HUES6 (cell line): ENCODE data around the gene SH2D6.
"Not testable (repeated sequence)": the region's sequence is repeated elsewhere in the genome, so short reads cannot be mapped to it uniquely, and the experiment has no call there.

Experiments used
- H3K27ac ChIP-seq: 2 replicates; pipeline ENCODE4 v1.7.0; 2013; ENCODE audit warnings: low read depth, mild to moderate bottlenecking, low read length, inconsistent platforms
- H3K27me3 ChIP-seq: 2 replicates; pipeline ENCODE4 v1.6.1; 2013; ENCODE audit warnings: low read length; ENCODE audit not compliant: control insufficient read depth, insufficient read depth
- H3K36me3 ChIP-seq: 2 replicates; pipeline ENCODE4 v1.6.1; 2013; ENCODE audit warnings: low read length; ENCODE audit not compliant: control insufficient read depth, insufficient read depth
- H3K4me1 ChIP-seq: 2 replicates; pipeline ENCODE4 v1.6.1; 2013; ENCODE audit warnings: low read length; ENCODE audit not compliant: control insufficient read depth, insufficient read depth
- H3K4me3 ChIP-seq: 2 replicates; pipeline ENCODE4 v1.5.1; 2013; ENCODE audit warnings: low read depth, low read length
- H3K9ac ChIP-seq: one replicate; pipeline ENCODE4 v1.6.1; 2013; ENCODE audit warnings: mild to moderate bottlenecking, low read length
- H3K9me3 ChIP-seq: 2 replicates; pipeline ENCODE4 v1.6.1; 2013; ENCODE audit warnings: low read depth, low read length; ENCODE audit not compliant: control insufficient read depth, insufficient read depth

SH2D6 gene

DNA sequence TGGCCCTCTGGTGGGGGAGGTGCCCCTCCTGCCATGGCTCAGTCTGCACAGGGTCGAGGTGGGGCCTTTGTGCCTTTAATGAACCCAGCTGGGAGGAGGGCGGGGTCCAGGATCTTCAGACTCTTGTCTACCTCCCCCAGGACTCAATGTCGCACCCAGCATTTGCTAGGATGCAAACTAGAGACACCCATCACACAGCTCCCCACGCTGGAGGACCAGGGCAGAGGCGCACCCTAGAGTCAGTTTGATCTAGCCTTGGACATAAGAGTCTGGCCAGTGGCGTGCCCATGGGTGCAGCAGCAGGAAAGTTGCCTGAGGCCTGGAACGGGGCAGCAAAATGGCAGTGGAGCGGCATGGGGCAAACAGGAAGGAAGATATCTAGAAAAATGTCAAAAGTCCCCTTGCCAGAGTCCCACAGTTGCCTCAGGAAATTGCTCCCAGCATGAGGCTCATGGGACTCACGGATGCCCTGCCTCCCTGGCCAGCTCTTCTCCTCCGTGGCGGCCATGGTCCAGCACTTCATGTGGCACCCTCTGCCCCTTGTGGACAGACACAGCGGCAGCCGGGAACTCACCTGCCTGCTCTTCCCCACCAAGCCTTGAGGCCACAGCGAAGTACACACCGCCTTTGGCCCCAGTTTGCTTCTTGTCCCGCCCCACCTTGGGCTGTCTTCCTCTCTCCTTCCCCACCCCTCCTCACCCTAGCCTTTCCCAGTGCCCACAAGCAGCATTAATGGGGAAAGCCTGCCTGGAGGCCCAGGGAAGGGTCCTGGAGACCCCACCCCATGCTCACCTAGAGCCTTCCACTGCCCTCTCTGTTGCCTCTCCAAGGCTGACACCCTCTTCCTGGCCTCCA lies 17.7 kb downstream of the SH2D6 start:
- Histone ChIP-seq H3K36me3 (no peaks in the 10 kb centered on the region), H3K4me3 (no peak overlapping the region), H3K27ac (no peak overlapping the region), H3K4me1 (peaks cover 58% of the 10 kb centered on the region), H3K27me3 (peaks cover 7% of the 10 kb centered on the region; the same call in 1 of the 2 replicates), H3K9ac (peak overlapping the region; percentile 70), H3K9me3 (no peaks in the 10 kb centered on the region)

- Histone ChIP-seq H3K27ac (peak overlapping the region; percentile 93; the same call in 1 of the 2 replicates), H3K9ac (peak overlapping the region; percentile 70), H3K4me3 (peak overlapping the region; percentile 60; the same call in 1 of the 2 replicates), H3K9me3 (no peaks in the 10 kb centered on the region), H3K36me3 (no peaks in the 10 kb centered on the region), H3K27me3 (peaks cover 7% of the 10 kb centered on the region; the same call in 1 of the 2 replicates), H3K4me1 (peaks cover 51% of the 10 kb centered on the region)
These were observed 18.4 kb downstream of the SH2D6 start for GRCh38 chr2:85436836-85437487.

DNA sequence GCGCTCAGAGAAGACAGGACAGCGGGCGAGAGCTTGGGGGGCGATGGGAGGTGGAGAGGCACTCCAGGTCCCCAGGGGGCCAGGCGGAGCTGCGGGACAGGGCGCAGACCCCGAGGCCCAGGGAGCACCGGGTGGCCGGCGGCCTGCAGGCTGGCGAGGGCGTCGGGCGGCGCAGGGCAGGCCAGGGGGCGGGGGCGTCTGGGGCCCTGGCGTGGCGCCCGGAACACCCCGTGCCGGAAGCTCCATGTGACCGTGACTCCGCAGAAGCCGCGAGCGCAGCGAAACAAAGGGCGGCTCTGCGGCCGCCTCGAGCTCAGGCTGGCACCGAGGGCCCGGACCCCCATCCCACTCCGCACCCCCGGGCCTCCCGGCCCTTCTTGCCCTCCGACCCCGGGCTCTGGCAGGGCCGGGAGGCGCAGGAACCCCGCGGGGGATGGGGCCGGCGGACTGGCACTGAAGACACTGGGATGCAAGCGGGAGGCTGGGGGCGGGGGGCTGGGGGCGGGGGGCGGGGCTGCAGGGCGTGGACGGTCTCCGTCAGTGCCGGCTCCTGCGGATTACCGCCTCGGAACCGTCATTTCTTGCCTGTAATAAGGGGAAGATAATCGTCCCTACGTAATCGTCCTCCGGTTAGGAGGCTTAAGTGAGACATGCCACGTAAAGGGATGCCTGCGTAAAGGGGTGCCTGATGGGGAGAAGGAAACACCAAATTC lies 19.1 kb downstream of the SH2D6 start:
- peak overlapping the region; percentile 70 for H3K9ac ChIP-seq
- peaks cover 50% of the 10 kb centered on the region for H3K4me1 ChIP-seq
- peak overlapping the region; percentile 60 for H3K4me3 ChIP-seq
- H3K27me3 ChIP-seq = peaks cover 7% of the 10 kb centered on the region; the same call in 1 of the 2 replicates
- no peaks in the 10 kb centered on the region for H3K36me3 ChIP-seq
- H3K27ac ChIP-seq = peak overlapping the region; percentile 93; the same call in 1 of the 2 replicates
- no peaks in the 10 kb centered on the region for H3K9me3 ChIP-seq

GRCh38 chr2:85438201-85439024 lies 19.9 kb downstream of the SH2D6 start:
- peak overlapping the region; percentile 74 for H3K9ac ChIP-seq
- H3K4me3 ChIP-seq = peak overlapping the region; percentile 60
- no peaks in the 10 kb centered on the region for H3K36me3 ChIP-seq
- H3K27me3 ChIP-seq = peaks cover 7% of the 10 kb centered on the region; the same call in 1 of the 2 replicates
- H3K27ac ChIP-seq = peak overlapping the region; percentile 93; the same call in 1 of the 2 replicates
- H3K9me3 ChIP-seq = no peaks in the 10 kb centered on the region
- peaks cover 47% of the 10 kb centered on the region for H3K4me1 ChIP-seq

DNA sequence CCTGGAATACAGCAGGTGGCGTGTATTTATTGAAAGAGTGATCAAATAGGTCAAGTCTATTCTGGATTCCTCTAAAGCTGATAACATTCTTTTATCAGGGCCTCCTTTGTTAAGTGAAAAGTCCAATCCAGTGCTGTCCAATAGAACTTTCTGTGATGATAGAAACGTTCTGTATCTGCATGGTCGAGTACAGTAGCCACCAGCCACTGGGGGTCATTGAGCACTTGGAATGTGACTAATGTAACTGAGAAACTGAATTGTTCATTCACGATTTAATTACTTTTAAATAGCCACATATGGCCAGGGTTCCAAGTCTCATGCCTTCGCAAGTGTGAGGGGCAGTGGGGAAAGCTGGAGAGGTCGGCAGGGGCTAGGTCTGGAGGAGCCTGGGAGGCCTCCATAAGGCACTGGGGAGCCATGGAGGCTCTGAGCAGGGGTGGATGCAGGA lies 20.5 kb downstream of the SH2D6 start:
- no peak overlapping the region for H3K9ac ChIP-seq
- H3K27me3 ChIP-seq = peaks cover 7% of the 10 kb centered on the region; the same call in 1 of the 2 replicates
- no peaks in the 10 kb centered on the region for H3K36me3 ChIP-seq
- no peaks in the 10 kb centered on the region for H3K9me3 ChIP-seq
- H3K27ac ChIP-seq = no peak overlapping the region
- H3K4me1 ChIP-seq = peaks cover 40% of the 10 kb centered on the region
- H3K4me3 ChIP-seq = no peak overlapping the region

GRCh38 chr2:85439569-85439968 lies 21.1 kb downstream of the SH2D6 start:
- H3K4me1 ChIP-seq = peaks cover 40% of the 10 kb centered on the region
- H3K9ac ChIP-seq, H3K27me3 ChIP-seq, H3K4me3 ChIP-seq, H3K27ac ChIP-seq, H3K36me3 ChIP-seq, H3K9me3 ChIP-seq: not testable (repeated sequence)

DNA sequence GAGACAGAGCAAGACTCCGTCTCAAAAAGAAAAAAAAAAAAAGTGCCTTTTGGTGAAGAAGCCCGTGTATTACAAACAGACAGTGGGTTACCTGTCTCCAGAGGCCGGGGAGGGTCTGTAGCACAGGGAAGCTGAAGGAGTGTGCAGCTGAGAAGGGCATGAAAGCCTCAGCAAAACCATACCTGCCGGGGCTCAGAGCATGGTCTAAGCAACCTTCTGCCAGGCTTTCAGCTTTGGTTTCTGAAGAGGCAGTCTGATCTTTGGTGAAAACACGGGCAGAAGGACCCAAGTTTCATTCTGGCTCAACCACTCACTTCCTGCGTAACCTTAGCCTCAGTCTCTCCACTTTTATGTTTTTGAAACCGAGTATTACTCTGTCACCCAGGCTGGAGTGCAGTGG lies 21.5 kb downstream of the SH2D6 start:
- Histone ChIP-seq H3K27me3 (peaks cover 7% of the 10 kb centered on the region; the same call in 1 of the 2 replicates), H3K27ac (no peak overlapping the region), H3K36me3 (no peaks in the 10 kb centered on the region), H3K9me3 (no peaks in the 10 kb centered on the region), H3K4me1 (peaks cover 40% of the 10 kb centered on the region), H3K9ac (no peak overlapping the region), H3K4me3 (no peak overlapping the region)

- H3K4me3 ChIP-seq = no peak overlapping the region
- no peaks in the 10 kb centered on the region for H3K36me3 ChIP-seq
- H3K9me3 ChIP-seq = no peaks in the 10 kb centered on the region
- no peak overlapping the region for H3K27ac ChIP-seq
- H3K9ac ChIP-seq = no peak overlapping the region
- H3K4me1 ChIP-seq = peaks cover 33% of the 10 kb centered on the region
- H3K27me3 ChIP-seq = peaks cover 7% of the 10 kb centered on the region; the same call in 1 of the 2 replicates
These were observed 22.2 kb downstream of the SH2D6 start for GRCh38 chr2:85440729-85441128.

GRCh38 chr2:85441864-85442263 lies 23.4 kb downstream of the SH2D6 start:
- Histone ChIP-seq H3K9me3 (no peaks in the 10 kb centered on the region), H3K4me3 (no peak overlapping the region), H3K27ac (no peak overlapping the region), H3K27me3 (0 out of 2 replicates have a peak, but pooled peaks cover 3% of the 10 kb centered on the region), H3K4me1 (peaks cover 21% of the 10 kb centered on the region), H3K9ac (no peak overlapping the region), H3K36me3 (no peaks in the 10 kb centered on the region)

DNA sequence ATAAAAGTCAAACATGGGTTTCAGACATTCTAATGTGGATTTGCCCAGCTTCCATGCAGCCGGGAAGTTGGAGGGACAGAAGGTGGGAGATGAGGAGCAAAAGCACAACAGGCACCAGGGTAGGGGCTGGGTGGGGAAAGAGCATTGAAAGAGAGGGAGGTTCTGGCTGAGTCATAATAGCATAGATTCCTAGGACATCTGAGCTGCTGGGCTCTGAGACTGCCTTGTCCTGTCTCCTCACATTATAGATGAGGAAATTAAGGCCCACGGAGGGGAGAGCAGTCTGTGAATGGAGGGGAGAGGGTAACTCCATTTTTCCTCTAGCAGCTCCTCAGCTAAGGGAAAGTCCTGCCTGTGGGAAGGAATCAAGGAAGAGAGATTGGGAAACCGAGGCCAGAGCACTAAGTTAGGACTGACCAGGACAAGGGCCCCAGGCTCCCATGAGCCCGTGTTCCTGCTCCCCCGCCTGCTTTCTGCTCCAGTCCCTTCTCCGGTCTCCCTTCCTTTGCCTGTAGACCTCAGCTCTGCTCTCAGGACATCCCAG lies 26.2 kb downstream of the SH2D6 start:
- H3K27me3 ChIP-seq = no peaks in the 10 kb centered on the region
- H3K36me3 ChIP-seq = no peaks in the 10 kb centered on the region
- no peaks in the 10 kb centered on the region for H3K9me3 ChIP-seq
- H3K4me1 ChIP-seq = no peaks in the 10 kb centered on the region; the same call in none of the 2 replicates
- H3K9ac ChIP-seq = no peak overlapping the region
- no peak overlapping the region for H3K27ac ChIP-seq
- no peak overlapping the region for H3K4me3 ChIP-seq
